Measurements from ENCODE around the gene SPRY2.
A peak's percentile ranks its signal among the peaks of the same experiment; 100 is the strongest.

SPRY2 gene

DNA sequence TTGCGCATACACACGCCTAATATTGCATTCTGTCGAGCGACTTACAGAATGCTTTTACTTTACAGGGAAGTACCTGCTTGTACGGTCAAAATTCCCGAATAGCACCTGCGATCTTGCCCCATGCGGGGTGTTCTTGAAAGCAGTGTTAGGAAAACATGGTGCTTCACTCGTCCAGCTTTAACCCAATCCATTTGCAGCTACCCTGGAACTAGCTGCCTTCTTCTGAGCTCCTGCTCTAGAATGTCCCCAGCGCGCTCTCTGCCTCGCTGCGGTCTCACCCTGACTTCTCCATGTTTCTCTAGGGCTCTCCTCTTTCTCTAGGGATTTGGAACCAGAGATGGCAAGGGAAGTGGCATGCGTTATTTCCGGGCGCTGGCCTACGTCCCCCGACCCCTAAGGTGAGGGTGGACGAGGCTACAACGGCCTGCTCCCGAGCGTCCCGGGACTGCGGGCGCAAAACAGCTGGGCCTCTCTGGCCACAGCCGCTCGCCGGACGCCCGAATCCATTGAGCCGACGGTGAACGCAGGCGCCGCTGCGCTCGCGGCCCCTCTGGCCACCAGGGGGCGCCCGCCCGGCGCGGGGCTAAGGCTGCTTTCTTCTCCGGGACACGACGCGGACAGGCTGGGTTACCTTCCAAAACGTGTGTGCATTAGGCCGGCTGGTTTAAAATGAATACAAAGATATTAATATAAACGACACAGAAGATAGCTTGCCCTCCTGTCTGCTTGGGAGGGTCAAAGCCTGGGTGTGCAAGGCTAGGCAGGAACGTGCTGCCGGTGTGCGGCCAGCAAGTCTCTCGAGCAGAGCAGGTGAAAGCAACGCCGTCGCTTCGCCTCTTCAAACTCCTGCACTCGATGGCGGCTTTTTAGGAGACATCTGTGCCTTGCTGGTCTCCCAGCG lies 1.8 kb upstream of the SPRY2 start:
- Histone ChIP-seq H3K9me3 (ENCODE audit: control insufficient read depth, insufficient read depth, low read depth, low read length) (no peaks in the 10 kb centered on the region), H3K4me1 (ENCODE audit: control insufficient read depth, insufficient read depth, low read length) (no peaks in the 10 kb centered on the region), H3K27ac (ENCODE audit: extremely low read depth, low read depth, low read length) (peak overlapping the region; percentile 26; the same call in 1 of the 2 replicates), H3K36me3 (ENCODE audit: control insufficient read depth in 2 of 2, insufficient read depth in 1 of 2, low read length in 2 of 2) (peaks cover 0 to under 1% of the 10 kb centered on the region in 2 experiments; a peak in 1 of 3 replicates), H3K4me3 (ENCODE audit: low read depth, low read length) (peak overlapping the region; percentile 43)
- ChIA-PET POLR2A (interaction anchor here (1.8 kb wide), 1 partner anchor 17 kb away, joined by 6 read pairs; no protein-coding TSS in a partner anchor), CTCF (interaction anchor here (0.6 to 3.0 kb wide), 32 partner anchors 8 to 940 kb away, joined by 3 to 17 read pairs (median 4); no protein-coding TSS in a partner anchor)
- TF ChIP-seq, protein P1, sequence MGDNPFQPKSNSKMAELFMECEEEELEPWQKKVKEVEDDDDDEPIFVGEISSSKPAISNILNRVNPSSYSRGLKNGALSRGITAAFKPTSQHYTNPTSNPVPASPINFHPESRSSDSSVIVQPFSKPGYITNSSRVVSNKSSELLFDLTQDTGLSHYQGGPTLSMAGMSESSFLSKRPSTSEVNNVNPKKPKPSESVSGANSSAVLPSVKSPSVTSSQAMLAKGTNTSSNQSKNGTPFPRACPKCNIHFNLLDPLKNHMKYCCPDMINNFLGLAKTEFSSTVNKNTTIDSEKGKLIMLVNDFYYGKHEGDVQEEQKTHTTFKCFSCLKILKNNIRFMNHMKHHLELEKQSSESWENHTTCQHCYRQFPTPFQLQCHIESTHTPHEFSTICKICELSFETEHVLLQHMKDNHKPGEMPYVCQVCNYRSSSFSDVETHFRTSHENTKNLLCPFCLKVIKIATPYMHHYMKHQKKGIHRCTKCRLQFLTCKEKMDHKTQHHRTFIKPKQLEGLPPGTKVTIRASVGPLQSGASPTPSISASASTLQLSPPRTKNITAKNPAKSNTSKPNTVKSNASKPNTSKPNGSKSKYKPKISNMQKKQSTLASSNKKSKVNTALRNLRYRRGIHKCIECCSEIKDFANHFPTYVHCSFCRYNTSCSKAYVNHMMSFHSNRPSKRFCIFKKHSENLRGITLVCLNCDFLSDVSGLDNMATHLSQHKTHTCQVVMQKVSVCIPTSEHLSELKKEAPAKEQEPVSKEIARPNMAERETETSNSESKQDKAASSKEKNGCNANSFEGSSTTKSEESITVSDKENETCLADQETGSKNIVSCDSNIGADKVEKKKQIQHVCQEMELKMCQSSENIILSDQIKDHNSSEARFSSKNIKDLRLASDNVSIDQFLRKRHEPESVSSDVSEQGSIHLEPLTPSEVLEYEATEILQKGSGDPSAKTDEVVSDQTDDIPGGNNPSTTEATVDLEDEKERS (tag by site-specific recombination; IDR thresholded peaks at IDR 0.05) = no peak
- TF ChIP-seq ZNF174 (tag by site-specific recombination; IDR thresholded peaks at IDR 0.05) (no peak), ZNF629 (tag by site-specific recombination; IDR thresholded peaks at IDR 0.05) (0 out of 2 replicates have a peak, but pooled peaks have one; percentile 16), TRIM28 (IDR thresholded peaks at IDR 0.05; ENCODE audit: borderline replicate concordance, low read length) (peak; percentile 84; the same call in 1 of the 2 replicates), ZBTB1 (tag by site-specific recombination; IDR thresholded peaks at IDR 0.05) (no peak), RBAK (tag by site-specific recombination; IDR thresholded peaks at IDR 0.05) (no peak), ZNF239 (tag by site-specific recombination; IDR thresholded peaks at IDR 0.05) (no peak), ZNF600 (tag by site-specific recombination; IDR thresholded peaks at IDR 0.05) (peak; percentile 72), ZNF223 (tag by site-specific recombination; IDR thresholded peaks at IDR 0.05) (no peak), ZEB2 (tag by site-specific recombination; IDR thresholded peaks at IDR 0.05) (peak; percentile 55), ZNF24 (tag by site-specific recombination; IDR thresholded peaks at IDR 0.05) (no peak), ZXDB (tag by site-specific recombination; IDR thresholded peaks at IDR 0.05) (no peak), ZFP37 (tag by site-specific recombination; IDR thresholded peaks at IDR 0.05) (peak; percentile 93), MZF1 (tag by site-specific recombination; IDR thresholded peaks at IDR 0.05; ENCODE audit: borderline replicate concordance) (0 out of 2 replicates have a peak, but pooled peaks have one; percentile 49), BCL11A (tag by site-specific recombination; IDR thresholded peaks at IDR 0.05; ENCODE audit: low read depth) (0 out of 2 replicates have a peak, but pooled peaks have one; percentile 54), PRDM1 (tag by site-specific recombination; IDR thresholded peaks at IDR 0.05) (peak; percentile 53), ZNF791 (tag by site-specific recombination; IDR thresholded peaks at IDR 0.05) (no peak), ZSCAN30 (tag by site-specific recombination; IDR thresholded peaks at IDR 0.05) (peak; percentile 77; the same call in 1 of the 2 replicates), HOXA7 (CRISPR knock-in tag; IDR thresholded peaks at IDR 0.05; ENCODE audit: borderline replicate concordance) (no peak), ZNF2 (tag by site-specific recombination; IDR thresholded peaks at IDR 0.05) (peak; percentile 49; the same call in 1 of the 2 replicates), ZSCAN16 (tag by site-specific recombination; IDR thresholded peaks at IDR 0.05) (no peak; the same call in 1 of the 2 replicates), ZNF571 (tag by site-specific recombination; IDR thresholded peaks at IDR 0.05) (no peak)
- TF ChIP-seq, protein P2, sequence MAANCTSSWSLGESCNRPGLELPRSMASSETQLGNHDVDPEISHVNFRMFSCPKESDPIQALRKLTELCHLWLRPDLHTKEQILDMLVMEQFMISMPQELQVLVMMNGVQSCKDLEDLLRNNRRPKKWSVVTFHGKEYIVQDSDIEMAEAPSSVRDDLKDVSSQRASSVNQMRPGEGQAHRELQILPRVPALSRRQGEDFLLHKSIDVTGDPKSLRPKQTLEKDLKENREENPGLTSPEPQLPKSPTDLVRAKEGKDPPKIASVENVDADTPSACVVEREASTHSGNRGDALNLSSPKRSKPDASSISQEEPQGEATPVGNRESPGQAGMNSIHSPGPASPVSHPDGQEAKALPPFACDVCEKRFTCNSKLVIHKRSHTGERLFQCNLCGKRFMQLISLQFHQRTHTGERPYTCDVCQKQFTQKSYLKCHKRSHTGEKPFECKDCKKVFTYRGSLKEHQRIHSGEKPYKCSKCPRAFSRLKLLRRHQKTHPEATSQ (tag by site-specific recombination; IDR thresholded peaks at IDR 0.05) = no peak
- TF ChIP-seq, protein P3, sequence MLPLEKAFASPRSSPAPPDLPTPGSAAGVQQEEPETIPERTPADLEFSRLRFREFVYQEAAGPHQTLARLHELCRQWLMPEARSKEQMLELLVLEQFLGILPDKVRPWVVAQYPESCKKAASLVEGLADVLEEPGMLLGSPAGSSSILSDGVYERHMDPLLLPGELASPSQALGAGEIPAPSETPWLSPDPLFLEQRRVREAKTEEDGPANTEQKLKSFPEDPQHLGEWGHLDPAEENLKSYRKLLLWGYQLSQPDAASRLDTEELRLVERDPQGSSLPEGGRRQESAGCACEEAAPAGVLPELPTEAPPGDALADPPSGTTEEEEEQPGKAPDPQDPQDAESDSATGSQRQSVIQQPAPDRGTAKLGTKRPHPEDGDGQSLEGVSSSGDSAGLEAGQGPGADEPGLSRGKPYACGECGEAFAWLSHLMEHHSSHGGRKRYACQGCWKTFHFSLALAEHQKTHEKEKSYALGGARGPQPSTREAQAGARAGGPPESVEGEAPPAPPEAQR (tag by site-specific recombination; IDR thresholded peaks at IDR 0.05) = no peak
- TF ChIP-seq, protein P4, sequence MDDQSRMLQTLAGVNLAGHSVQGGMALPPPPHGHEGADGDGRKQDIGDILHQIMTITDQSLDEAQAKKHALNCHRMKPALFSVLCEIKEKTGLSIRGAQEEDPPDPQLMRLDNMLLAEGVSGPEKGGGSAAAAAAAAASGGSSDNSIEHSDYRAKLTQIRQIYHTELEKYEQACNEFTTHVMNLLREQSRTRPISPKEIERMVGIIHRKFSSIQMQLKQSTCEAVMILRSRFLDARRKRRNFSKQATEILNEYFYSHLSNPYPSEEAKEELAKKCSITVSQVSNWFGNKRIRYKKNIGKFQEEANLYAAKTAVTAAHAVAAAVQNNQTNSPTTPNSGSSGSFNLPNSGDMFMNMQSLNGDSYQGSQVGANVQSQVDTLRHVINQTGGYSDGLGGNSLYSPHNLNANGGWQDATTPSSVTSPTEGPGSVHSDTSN (CRISPR knock-in tag; IDR thresholded peaks at IDR 0.05) = peak; percentile 36; the same call in 1 of the 2 replicates
- TF ChIP-seq, protein P5, sequence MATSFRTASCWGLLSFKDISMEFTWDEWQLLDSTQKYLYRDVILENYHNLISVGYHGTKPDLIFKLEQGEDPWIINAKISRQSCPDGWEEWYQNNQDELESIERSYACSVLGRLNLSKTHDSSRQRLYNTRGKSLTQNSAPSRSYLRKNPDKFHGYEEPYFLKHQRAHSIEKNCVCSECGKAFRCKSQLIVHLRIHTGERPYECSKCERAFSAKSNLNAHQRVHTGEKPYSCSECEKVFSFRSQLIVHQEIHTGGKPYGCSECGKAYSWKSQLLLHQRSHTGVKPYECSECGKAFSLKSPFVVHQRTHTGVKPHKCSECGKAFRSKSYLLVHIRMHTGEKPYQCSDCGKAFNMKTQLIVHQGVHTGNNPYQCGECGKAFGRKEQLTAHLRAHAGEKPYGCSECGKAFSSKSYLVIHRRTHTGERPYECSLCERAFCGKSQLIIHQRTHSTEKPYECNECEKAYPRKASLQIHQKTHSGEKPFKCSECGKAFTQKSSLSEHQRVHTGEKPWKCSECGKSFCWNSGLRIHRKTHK (tag by site-specific recombination; IDR thresholded peaks at IDR 0.05) = no peak
- TF ChIP-seq, protein P6, sequence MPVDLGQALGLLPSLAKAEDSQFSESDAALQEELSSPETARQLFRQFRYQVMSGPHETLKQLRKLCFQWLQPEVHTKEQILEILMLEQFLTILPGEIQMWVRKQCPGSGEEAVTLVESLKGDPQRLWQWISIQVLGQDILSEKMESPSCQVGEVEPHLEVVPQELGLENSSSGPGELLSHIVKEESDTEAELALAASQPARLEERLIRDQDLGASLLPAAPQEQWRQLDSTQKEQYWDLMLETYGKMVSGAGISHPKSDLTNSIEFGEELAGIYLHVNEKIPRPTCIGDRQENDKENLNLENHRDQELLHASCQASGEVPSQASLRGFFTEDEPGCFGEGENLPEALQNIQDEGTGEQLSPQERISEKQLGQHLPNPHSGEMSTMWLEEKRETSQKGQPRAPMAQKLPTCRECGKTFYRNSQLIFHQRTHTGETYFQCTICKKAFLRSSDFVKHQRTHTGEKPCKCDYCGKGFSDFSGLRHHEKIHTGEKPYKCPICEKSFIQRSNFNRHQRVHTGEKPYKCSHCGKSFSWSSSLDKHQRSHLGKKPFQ (tag by site-specific recombination; IDR thresholded peaks at IDR 0.05) = no peak
